Measurements from ENCODE around the gene KIF6.

DNA sequence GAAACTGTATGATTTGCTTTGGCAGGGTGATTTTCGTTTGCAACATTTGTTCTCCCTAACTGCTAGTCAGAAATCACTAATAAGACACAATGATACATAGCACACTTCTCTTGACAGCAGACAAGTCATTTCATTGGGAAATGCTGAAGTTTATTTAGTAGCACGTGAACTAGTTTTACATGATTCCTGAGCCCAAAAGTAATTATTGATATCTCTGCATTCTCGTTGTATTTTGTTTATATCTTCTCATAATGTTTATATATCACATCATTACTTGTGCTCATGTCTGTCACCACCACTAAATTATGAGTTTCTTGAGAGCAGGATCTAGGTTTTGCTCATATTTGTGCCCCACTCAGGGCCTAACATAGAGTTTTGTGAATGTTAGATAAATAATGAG is 151.7 kb downstream of the KIF6 start:
- TF ChIP-seq, protein P1, sequence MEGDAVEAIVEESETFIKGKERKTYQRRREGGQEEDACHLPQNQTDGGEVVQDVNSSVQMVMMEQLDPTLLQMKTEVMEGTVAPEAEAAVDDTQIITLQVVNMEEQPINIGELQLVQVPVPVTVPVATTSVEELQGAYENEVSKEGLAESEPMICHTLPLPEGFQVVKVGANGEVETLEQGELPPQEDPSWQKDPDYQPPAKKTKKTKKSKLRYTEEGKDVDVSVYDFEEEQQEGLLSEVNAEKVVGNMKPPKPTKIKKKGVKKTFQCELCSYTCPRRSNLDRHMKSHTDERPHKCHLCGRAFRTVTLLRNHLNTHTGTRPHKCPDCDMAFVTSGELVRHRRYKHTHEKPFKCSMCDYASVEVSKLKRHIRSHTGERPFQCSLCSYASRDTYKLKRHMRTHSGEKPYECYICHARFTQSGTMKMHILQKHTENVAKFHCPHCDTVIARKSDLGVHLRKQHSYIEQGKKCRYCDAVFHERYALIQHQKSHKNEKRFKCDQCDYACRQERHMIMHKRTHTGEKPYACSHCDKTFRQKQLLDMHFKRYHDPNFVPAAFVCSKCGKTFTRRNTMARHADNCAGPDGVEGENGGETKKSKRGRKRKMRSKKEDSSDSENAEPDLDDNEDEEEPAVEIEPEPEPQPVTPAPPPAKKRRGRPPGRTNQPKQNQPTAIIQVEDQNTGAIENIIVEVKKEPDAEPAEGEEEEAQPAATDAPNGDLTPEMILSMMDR (IDR thresholded peaks at IDR 0.05), result no peak
- TF ChIP-seq POLR2A (IDR thresholded peaks at IDR 0.05), result no peak

All from gastroesophageal sphincter (tissue), 3 donors.